SHP77 (cell line): ENCODE measurements around the gene AFAP1.
A peak's percentile ranks its signal among the peaks of the same experiment; 100 is the strongest.
"Not testable (repeated sequence)": the region's sequence is repeated elsewhere in the genome, so short reads cannot be mapped to it uniquely, and the experiment has no call there.

Source experiments
- DNase-seq, 2 experiments: peaks; one replicate each; lab custom pipeline; 2025; lab: John Stamatoyannopoulos, UW

Gene AFAP1

GRCh38 chr4:7945709-7946380 lies 6.2 kb upstream of the AFAP1 start:
- no peak for DNase-seq

- DNase-seq: no peak
Observed at GRCh38 chr4:7944599-7945220, 5.0 kb upstream of the AFAP1 start.

GRCh38 chr4:7943688-7944087 lies 4.0 kb upstream of the AFAP1 start:
- not testable (repeated sequence) for DNase-seq

GRCh38 chr4:7943211-7943610 lies 3.5 kb upstream of the AFAP1 start:
- DNase-seq: no peak

DNA sequence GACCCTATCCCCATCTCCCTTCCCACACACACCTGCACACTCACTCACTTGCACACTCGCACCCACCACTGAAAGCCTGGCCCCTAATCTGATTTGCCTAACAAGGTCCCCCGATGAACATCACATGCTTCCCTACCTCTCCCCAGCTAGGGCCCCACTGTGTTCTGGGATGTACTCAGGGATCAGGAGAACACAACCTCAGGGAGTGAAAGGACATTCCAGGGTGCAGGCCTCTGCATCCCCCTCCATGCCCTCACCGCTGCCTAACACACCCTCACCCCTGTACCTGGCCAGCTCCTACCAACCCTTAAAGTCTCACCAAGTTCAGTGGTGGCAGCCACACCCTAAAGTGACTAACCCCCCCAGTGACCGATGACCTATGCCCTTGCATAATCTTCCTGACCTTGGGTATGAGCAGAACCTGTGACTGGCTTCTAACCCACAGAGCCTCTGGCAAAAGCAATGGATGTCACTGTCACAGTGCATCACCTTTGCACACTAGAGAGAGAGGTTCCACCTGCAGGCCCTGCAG lies 2.4 kb upstream of the AFAP1 start:
- no peak for DNase-seq

DNA sequence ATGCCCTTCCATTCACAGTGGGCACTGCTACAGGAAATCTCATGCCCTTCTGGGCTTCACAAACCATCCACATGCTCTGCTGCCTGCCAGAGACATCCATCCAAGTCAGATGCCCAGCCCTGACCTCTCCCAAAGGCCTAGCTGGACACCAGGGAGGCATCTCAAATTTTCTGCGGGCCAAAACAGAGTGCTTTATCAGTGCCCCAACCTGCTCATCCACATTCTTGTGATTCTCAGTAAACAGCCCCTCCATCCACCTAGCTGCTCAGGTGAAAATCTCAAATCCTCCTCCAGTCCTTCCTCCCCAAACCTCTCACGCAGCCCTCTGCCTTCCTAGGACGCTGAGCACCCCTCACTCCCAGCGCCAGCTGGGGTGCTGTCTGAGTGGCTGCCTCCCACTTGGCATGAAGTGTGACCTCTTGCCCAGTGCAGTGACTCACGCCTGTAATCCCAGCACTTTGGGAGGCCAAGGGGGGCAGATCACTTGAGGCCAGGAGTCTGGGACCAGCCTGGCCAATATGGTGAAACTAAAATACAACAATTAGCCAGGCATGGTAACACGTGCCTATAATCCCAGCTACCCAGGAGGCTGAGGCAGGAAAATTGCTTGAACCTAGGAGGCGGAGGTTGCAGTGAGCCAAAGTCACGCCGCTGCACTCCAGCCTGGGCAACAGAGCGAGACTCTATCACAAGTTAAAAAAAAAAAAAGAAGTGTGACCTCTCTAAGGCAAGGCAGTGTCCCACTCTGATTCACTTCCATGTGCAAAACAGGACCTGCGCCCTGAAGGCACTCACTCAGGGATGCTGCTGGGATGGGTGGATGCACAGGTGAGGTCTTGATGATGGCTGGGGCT lies 1.7 kb upstream of the AFAP1 start:
- no peak for DNase-seq

- DNase-seq: no peak
Observed at GRCh38 chr4:7938609-7939376, 868 bp downstream of the AFAP1 start.

DNA sequence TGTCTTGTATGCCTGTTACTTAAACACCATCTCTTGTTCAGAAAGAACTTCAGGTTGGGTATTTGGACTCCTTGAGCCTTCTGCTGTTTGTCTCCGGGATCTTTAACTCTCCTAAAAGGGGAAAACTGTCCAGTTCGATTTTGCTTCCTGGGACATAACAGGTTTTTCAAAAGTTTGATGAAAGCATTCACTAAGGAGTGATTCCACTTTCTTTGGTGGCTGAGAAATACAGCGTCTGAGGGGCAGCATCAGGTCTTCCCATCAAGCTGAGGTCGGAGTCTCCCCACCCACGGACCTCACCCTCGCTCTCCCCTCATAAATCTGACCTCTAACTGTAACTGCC lies 1.4 kb downstream of the AFAP1 start:
- DNase-seq: no peak

DNA sequence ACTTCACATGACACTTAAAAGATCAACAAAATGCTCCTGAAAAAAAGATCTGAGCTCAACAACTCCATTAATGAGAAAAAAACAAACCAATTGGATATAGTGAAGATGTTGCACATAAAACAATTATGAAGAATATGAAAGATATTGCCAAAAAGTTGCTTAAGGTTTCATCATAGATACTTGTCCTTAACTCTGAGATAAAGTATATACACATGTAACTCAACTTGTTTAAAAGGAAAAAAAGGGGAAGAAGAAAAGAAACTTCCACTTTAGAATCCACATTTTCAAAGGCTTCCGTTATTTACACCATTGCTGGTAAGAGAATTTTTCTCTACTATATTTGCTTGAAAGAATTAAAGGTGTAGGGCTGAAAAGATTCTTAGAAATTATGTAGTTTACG lies 2.7 kb downstream of the AFAP1 start:
- no peak for DNase-seq

- DNase-seq: no peak
Observed at GRCh38 chr4:7933651-7934510, 5.8 kb downstream of the AFAP1 start.

DNA sequence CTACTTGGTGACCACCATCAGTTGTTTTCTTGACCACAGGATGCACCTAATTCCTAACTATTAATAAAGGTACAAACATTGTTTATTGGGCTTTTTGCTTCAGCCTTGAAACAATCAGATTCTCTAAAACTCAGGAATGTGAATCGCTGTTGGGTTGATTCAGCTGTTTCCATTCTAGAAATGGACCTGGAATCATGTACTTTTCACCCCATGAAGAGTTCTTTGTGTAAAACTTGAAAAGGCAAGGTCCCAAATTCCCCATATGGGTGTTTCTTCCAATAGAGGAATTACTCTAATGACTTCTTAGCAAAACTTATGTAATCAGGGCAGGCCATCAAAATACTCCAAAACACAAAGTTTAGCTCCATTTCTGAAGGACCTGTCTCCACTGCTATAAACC lies 7.4 kb downstream of the AFAP1 start:
- no peak for DNase-seq

DNA sequence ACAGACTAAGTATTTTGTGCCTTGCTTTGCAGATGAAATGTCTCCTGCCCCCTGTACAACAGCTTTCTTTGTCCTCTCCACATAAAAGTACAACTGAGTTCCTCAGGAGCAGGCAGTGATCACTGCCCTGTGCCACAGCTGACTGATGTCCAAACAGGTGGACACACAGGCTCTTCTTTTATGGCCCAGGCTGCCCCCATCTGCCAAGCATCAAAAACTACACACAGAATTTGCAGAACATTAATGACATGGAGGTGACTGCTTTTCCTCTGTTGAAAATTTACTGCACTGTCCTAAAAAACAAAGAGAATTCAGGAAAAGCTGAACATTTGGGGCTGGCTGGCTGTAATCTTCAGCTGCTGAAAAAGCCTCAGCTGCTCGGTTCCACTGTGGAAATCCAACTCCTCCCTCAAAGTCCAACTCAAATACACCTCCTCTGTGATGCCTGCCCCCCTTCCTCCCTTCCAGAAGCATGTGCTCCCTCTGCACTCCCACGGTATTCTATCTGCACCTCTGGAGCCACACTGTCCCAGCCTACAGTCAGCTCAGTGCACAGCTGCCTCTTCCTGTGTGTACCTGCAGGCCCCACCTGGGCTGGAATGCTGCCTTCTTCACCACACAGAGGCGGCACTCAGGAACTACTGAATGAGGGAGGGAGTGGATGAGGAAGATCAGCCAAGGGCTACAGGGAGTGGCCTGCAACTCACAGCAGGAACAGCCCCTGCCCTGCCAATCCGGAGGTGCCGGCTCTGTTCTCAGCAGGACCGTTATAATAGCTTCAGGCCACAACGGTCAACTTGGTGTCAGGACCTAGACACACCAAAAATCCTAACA lies 10.3 kb downstream of the AFAP1 start:
- DNase-seq: peak in 1 of 2 experiments; percentile 21

DNA sequence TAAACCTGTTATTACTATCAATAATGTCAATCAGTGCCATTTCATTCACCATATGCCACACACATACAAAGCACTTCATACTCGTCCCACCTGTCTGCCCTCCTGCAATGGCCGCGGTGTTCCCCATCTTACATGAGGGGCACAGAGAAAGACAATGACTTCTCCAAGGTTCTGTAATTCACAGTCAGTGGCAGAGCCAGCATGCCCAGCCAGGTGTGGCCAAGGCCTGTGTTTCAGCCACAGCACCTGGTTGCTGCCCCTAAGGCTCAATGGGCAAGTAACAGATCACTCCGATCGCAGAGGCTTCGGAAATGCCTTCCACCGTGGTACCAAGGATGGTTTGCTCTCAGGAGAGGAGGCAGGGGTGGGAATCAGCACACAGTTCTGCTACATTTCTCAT lies 10.9 kb downstream of the AFAP1 start:
- DNase-seq: no peak

DNA sequence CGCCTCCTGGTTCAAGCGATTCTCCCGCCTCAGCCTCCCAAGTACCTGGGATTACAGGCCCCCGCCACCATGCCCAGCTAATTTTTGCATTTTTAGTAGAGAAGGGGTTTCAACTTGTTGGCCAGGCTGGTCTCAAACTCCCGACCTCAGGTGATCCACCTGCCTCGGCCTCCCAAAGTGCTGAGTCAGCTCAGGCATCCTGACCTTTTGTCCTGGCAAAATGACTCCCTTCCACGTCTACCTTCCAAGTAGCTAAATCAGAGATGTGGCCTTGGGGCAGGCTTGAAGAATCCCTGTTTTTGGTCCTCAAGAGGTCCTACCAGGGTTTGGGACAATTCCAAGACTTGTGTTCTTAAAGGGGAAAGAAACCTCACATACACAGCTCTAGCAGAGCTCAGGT lies 12.8 kb downstream of the AFAP1 start:
- no peak for DNase-seq

- no peak for DNase-seq
Observed at GRCh38 chr4:7924570-7924969, 15.1 kb downstream of the AFAP1 start.

GRCh38 chr4:7924163-7924562 lies 15.5 kb downstream of the AFAP1 start:
- DNase-seq: no peak

- DNase-seq: no peak
Observed at GRCh38 chr4:7922466-7922865, 17.2 kb downstream of the AFAP1 start.

DNA sequence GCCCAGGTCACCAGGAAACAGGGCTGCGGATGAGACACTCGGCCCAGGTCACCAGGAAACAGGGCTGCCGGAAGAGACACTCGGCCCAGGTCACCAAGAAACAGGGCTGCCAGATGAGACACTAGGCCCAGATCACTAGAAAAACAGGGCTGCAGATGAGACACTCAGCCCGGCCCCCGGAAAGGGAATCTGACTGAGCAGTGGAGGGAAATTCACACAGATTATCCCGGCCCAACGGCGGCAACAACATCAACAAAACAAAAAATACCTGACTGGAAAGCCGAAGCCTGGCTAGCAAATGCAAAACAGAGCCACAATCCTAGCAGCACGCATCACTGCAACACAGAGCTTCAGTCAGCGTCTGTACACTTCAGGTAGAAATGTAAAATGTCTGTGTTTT lies 20.7 kb downstream of the AFAP1 start:
- no peak for DNase-seq

DNA sequence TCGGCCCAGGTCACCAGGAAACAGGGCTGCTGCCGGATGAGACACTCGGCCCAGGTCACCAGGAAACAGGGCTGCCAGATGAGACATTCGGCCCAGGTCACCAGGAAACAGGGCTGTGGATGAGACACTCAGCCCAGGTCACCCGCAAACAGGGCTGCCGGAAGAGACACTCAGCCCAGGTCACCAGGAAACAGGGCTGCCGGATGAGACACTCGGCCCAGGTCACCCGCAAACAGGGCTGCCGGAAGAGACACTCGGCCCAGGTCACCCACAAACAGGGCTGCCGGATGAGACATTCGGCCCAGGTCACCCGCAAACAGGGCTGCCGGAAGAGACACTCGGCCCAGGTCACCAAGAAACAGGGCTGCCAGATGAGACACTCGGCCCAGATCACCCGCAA lies 21.5 kb downstream of the AFAP1 start:
- not testable (repeated sequence) for DNase-seq

GRCh38 chr4:7917669-7918068 lies 22.0 kb downstream of the AFAP1 start:
- DNase-seq: no peak
